SK-MEL-5 (cell line): ENCODE results near the gene SLITRK6. TPM values are rescaled to one million over a fixed set of nuclear protein-coding genes. Genes with fewer than 3 reads are reported as not detected.
"Not testable (repeated sequence)": the region's sequence is repeated elsewhere in the genome, so short reads cannot be mapped to it uniquely, and the experiment has no call there.

ENCODE experiments used
- DNase-seq: peaks from one replicate; pipeline ENCODE4 v3.0.0-alpha.2; 2016; ENCODE audit warnings: low read depth, low spot score
- in situ Hi-C: cut with HindIII; loops from 2 replicates; pipeline ENCODE4 v1.10.0; 2016; ENCODE audit warnings: low sequenced_read_pairs, high pct_unique_total_duplicates, low pct_unique_long_range_greater_than_20kb
- total RNA-seq: library from RNA; depleted of rRNA; stranded (reverse); fragments of >200 nt; shearing (Covaris generic); gene quantifications from 2 replicates; pipeline ENCODE4 v1.2.3, GENCODE V29; 2014

The SLITRK6 gene
- total RNA-seq, 1 experiment from 2014 or later = 0.74 TPM

DNA sequence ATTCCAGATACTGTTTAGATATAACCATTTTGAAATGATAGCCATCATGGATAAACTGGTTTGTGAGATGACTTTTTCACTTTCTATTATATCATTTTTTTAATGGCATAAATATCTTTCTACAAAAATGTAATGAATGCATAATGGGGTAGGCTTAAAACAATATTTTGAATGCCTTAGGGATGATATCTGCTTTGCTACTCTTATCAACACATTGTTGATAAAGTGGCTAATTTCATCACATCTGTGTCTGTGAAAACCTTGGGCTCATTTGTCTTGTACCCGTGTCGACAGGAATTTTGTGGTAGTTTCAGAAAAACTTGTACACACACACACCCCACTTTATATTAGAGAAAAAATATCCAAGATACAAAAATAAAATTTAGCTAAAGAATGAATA lies 44.1 kb downstream of the SLITRK6 start:
- in situ Hi-C loops = no loop called here
- no peak for DNase-seq

DNA sequence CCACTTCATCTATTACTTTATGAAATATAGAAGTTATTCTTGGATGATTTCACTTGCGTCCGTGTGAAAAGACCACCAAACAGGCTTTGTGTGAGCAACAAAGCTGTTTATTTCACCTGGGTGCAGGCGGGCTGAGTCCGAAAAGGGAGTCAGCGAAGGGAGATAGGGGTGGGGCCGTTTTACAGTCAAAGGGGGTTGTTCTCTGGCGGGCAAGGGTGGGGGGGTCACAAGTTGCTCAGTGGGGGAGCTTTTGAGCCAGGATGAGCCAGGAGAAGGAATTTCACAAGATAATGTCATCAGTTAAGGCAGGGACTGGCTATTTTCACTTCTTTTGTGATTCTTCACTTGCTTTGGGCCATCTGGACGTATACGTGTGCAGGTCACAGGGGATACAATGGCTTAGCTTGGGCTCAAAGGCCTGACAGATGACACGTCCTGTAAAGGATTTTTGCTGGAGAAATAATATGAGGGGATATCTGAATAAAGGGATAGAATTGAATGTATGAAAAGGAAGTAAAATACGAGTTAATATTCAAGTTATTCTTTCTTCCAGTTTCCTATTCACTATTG lies 55.9 kb downstream of the SLITRK6 start:
- DNase-seq, in situ Hi-C loops: not testable (repeated sequence)
